DND-41 (cell line): ENCODE results near the gene CAD.

Experiments
- CTCF ChIP-seq: IDR thresholded peaks from 2 replicates; pipeline ENCODE4 v1.5.1; 2012; ENCODE audit warnings: borderline replicate concordance, low read length, moderate library complexity, mild to moderate bottlenecking; ENCODE audit not compliant: poor library complexity, severe bottlenecking; ENCODE audit errors: extremely low read depth
- EZH2 ChIP-seq: IDR thresholded peaks from 3 replicates; pipeline ENCODE4 v1.6.1; 2012; ENCODE audit warnings: borderline replicate concordance, low read depth, mild to moderate bottlenecking, moderate library complexity, low read length, inconsistent platforms; ENCODE audit not compliant: severe bottlenecking

GRCh38 chr2:27264253-27264752, 47.1 kb downstream of the CAD start:
- TF ChIP-seq CTCF (no peak), EZH2 (no peak)
